GM23338 (cell line): ENCODE data around the gene LMBR1. TPM values are rescaled to one million over a fixed set of nuclear protein-coding genes. Genes with fewer than 3 reads are reported as not detected.

Source experiments
- ATAC-seq: fragments of 200-7000 bp; cut with Tn5 transposase; 3 replicates; pipeline ENCODE4 v1.9.1; 2020
- DNase-seq: peaks from one replicate; pipeline ENCODE4 v3.0.0-alpha.2; 2015; ENCODE audit warnings: low spot score
- H2AFZ ChIP-seq: fragments of 200-600 bp; sonication (generic); 2 replicates; pipeline ENCODE4 v1.8.0; 2016; ENCODE audit warnings: antibody characterized with exemption, mild to moderate bottlenecking, moderate library complexity
- H3F3A ChIP-seq: fragments of 200-600 bp; sonication (generic); replicated peaks from 2 replicates; pipeline ENCODE4 v1.8.0; 2017; ENCODE audit warnings: antibody characterized with exemption, mixed run types, low read depth
- H3K27ac ChIP-seq: fragments of 200-600 bp; sonication (generic); 2 replicates; pipeline ENCODE4 v1.6.1; 2016; ENCODE audit warnings: low read depth
- H3K27me3 ChIP-seq: fragments of 200-600 bp; sonication (generic); 2 replicates; pipeline ENCODE4 v1.8.0; 2016; ENCODE audit warnings: mild to moderate bottlenecking, mixed run types, moderate library complexity; ENCODE audit not compliant: insufficient read depth
- H3K36me3 ChIP-seq: fragments of 200-600 bp; sonication (generic); 2 replicates; pipeline ENCODE4 v1.8.0; 2016; ENCODE audit warnings: mild to moderate bottlenecking; ENCODE audit not compliant: insufficient read depth
- H3K4me1 ChIP-seq: fragments of 200-600 bp; sonication (generic); 2 replicates; pipeline ENCODE4 v1.8.0; 2016; ENCODE audit warnings: mild to moderate bottlenecking, moderate library complexity; ENCODE audit not compliant: insufficient read depth
- H3K4me2 ChIP-seq: fragments of 200-600 bp; sonication (generic); 2 replicates; pipeline ENCODE4 v1.7.1; 2017; ENCODE audit warnings: mixed run types
- H3K4me3 ChIP-seq: fragments of 200-600 bp; sonication (generic); 2 replicates; pipeline ENCODE4 v1.6.1; 2016; ENCODE audit warnings: mixed run types
- H3K79me2 ChIP-seq: fragments of 200-600 bp; sonication (generic); replicated peaks from 2 replicates; pipeline ENCODE4 v1.8.0; 2017; ENCODE audit warnings: mild to moderate bottlenecking; ENCODE audit not compliant: insufficient read depth
- H3K9me2 ChIP-seq: fragments of 200-600 bp; sonication (generic); 2 replicates; pipeline ENCODE4 v1.8.0; 2017; ENCODE audit not compliant: insufficient read depth
- H4K20me1 ChIP-seq: fragments of 200-600 bp; sonication (generic); replicated peaks from 2 replicates; pipeline ENCODE4 v1.8.0; 2017; ENCODE audit warnings: mild to moderate bottlenecking; ENCODE audit not compliant: insufficient read depth
- H3K27ac Mint-ChIP-seq: 2 replicates; pipeline ENCODE4 v1.8.0; 2020; ENCODE audit warnings: inconsistent platforms, mild to moderate bottlenecking, moderate library complexity, mixed read lengths
- H3K27me3 Mint-ChIP-seq: 3 replicates; pipeline ENCODE4 v1.8.0; 2022; ENCODE audit warnings: low read depth, mild to moderate bottlenecking, moderate library complexity, mixed read lengths, inconsistent platforms; ENCODE audit not compliant: insufficient read depth, poor library complexity
- H3K36me3 Mint-ChIP-seq: 3 replicates; pipeline ENCODE4 v1.8.0; 2021; ENCODE audit warnings: low read depth, mild to moderate bottlenecking, inconsistent platforms, moderate library complexity, mixed read lengths
- H3K4me1 Mint-ChIP-seq: 3 replicates; pipeline ENCODE4 v1.8.0; 2020; ENCODE audit warnings: mild to moderate bottlenecking, inconsistent platforms, mixed read lengths
- H3K4me3 Mint-ChIP-seq: 3 replicates; pipeline ENCODE4 v1.8.0; 2021; ENCODE audit warnings: moderate library complexity, mild to moderate bottlenecking, inconsistent platforms, mixed read lengths
- H3K9me3 Mint-ChIP-seq: 3 replicates; pipeline ENCODE4 v1.8.0; 2020; ENCODE audit warnings: moderate library complexity, mild to moderate bottlenecking, inconsistent platforms, mixed read lengths
- JUNB ChIP-seq: IDR thresholded peaks from one replicate; pipeline ENCODE4 v1.6.1; 2016; ENCODE audit warnings: antibody characterized with exemption; ENCODE audit not compliant: unreplicated experiment
- NANOG ChIP-seq: IDR thresholded peaks from 2 replicates; pipeline ENCODE4 v1.6.1; 2016; ENCODE audit warnings: antibody characterized with exemption, borderline replicate concordance
- STAT1 ChIP-seq: IDR thresholded peaks from one replicate; pipeline ENCODE4 v1.6.1; 2016; ENCODE audit warnings: antibody characterized with exemption; ENCODE audit not compliant: unreplicated experiment
- ZNF462 ChIP-seq: fragments of 250-450 bp; sonication (Bioruptor Pico); IDR thresholded peaks from 2 replicates; pipeline ENCODE4 v1.5.0; 2020; ENCODE audit warnings: mild to moderate bottlenecking, moderate library complexity
- polyA plus RNA-seq: library from polyadenylated mRNA; unstranded; fragments of >200 nt; fragmentation: Nextera tagmentation; extraction: Ambion mirVana; gene quantifications from 2 replicates; pipeline ENCODE4 v1.2.1, GENCODE V29; 2016
- total RNA-seq: library from RNA; depleted of rRNA; stranded (reverse); fragments of >200 nt; shearing (Covaris generic); gene quantifications from 2 replicates; pipeline ENCODE4 v1.2.3, GENCODE V29; 2014
- TF ChIP-seq, protein P1 (sequence below), 2 experiments: fragments of 200-600 bp in 1 of 2; sonication (generic) in 1 of 2; conservative IDR thresholded peaks; 2 replicates each; pipeline versions ENCODE4 v1.5.1 to v1.6.1; 2016 to 2017; ENCODE audit warnings: antibody characterized with exemption in 2 of 2, low read depth in 2 of 2, mild to moderate bottlenecking in 2 of 2, moderate library complexity in 1 of 2

Gene LMBR1
- total and polyA plus RNA-seq, 2 experiments from 2014 or later, result 21.8 to 90.1 TPM

DNA sequence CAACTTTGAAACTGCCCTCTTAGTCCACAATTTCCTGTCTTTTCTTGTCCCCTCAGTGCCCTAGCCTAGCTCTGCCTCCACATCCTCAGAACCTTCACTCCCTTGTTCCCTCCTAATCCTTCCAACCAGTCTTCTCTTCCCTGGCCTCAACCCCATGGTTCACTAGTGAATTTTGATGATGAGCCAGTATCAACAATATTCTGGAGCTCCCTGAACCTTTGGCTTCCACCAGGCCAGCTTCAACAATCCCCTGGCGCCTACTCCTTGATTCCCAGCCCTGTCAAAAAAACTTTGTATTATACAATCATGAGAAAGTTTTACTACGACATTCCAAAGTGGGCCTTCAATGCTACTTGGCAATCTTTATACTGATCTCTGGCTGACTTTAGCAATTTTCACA, 116.5 kb downstream of the LMBR1 start (continued):
- TF ChIP-seq ZNF462 (CRISPR knock-in tag), result no peak
- TF ChIP-seq, protein P1, sequence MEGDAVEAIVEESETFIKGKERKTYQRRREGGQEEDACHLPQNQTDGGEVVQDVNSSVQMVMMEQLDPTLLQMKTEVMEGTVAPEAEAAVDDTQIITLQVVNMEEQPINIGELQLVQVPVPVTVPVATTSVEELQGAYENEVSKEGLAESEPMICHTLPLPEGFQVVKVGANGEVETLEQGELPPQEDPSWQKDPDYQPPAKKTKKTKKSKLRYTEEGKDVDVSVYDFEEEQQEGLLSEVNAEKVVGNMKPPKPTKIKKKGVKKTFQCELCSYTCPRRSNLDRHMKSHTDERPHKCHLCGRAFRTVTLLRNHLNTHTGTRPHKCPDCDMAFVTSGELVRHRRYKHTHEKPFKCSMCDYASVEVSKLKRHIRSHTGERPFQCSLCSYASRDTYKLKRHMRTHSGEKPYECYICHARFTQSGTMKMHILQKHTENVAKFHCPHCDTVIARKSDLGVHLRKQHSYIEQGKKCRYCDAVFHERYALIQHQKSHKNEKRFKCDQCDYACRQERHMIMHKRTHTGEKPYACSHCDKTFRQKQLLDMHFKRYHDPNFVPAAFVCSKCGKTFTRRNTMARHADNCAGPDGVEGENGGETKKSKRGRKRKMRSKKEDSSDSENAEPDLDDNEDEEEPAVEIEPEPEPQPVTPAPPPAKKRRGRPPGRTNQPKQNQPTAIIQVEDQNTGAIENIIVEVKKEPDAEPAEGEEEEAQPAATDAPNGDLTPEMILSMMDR (conservative IDR thresholded peaks at IDR 0.05; ENCODE audit: low read depth in 2 of 2), result no peak
- TF ChIP-seq JUNB, result no peak

DNA sequence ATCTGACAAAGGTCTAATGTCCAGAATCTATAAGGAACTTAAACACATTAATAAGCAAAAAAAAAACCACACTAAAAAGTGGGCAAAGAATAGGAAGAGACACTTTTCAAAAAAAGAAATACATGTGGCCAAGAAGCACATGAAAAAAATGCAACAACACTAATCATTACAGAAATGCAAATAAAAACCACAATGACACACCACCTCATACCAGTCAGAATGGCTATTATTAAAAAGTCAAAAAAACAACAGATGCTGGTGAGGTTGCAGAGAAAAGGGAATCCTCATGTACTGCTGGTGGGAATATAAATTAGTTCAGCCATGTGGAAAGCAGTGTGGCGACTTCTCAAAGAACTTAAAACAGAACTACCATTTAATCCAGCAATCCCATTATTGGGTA, 119.0 kb downstream of the LMBR1 start:
- Histone ChIP-seq H3K9me2 (no peaks in the 10 kb centered on the region), H3K36me3 (no peaks in the 10 kb centered on the region), H4K20me1 (peaks cover 3% of the 10 kb centered on the region; the same call in 1 of the 2 replicates), H3K27me3 (no peaks in the 10 kb centered on the region), H3K4me2 (no peak overlapping the region), H3K4me1 (no peaks in the 10 kb centered on the region), H3F3A (no peaks in the 10 kb centered on the region), H3K4me3 (no peak overlapping the region), H3K79me2 (peaks cover 11% of the 10 kb centered on the region; the same call in 1 of the 2 replicates), H2AFZ (no peak overlapping the region), H3K27ac (no peak overlapping the region)
- H3K36me3 Mint-ChIP-seq, result peaks cover 3% of the 10 kb centered on the region; the same call in 1 of the 3 replicates
- no peak for TF ChIP-seq STAT1
- no peak for TF ChIP-seq NANOG
- TF ChIP-seq ZNF462 (CRISPR knock-in tag), result no peak
- DNase-seq, result no peak
- H3K4me1 Mint-ChIP-seq, result peaks cover 9% of the 10 kb centered on the region
- no peaks in the 10 kb centered on the region for H3K27me3 Mint-ChIP-seq
- H3K4me3 Mint-ChIP-seq, result no peak overlapping the region
- no peak overlapping the region for H3K27ac Mint-ChIP-seq
- no peaks in the 10 kb centered on the region for H3K9me3 Mint-ChIP-seq
- ATAC-seq, result no peak
